Endothelial cell of umbilical vein (primary cell): ENCODE results near the gene CDC14B.
"Not testable (repeated sequence)": the region's sequence is repeated elsewhere in the genome, so short reads cannot be mapped to it uniquely, and the experiment has no call there.

Experiments
- CTCF ChIP-seq, 2 donors: IDR thresholded peaks; 1 replicate in 1 of 2; 2 replicates in 1 of 2; pipeline ENCODE4 v1.5.1; 2011; ENCODE audit warnings: low read length in 2 of 2, mild to moderate bottlenecking in 2 of 2, moderate library complexity in 2 of 2, control low read depth in 1 of 2, inconsistent platforms in 1 of 2, low read depth in 1 of 2; ENCODE audit not compliant: insufficient read depth in 1 of 2; ENCODE audit errors: extremely low read depth in 1 of 2
- GATA2 ChIP-seq: IDR thresholded peaks from 2 replicates; pipeline ENCODE4 v1.7.0; 2011; ENCODE audit warnings: low read depth, mild to moderate bottlenecking, moderate library complexity, mixed read lengths, low read length; ENCODE audit not compliant: insufficient read length, insufficient read depth
- POLR2A ChIP-seq: IDR thresholded peaks from 2 replicates; pipeline ENCODE4 v1.6.1; 2012; ENCODE audit warnings: low read depth, mild to moderate bottlenecking, control low read depth, low read length

DNA sequence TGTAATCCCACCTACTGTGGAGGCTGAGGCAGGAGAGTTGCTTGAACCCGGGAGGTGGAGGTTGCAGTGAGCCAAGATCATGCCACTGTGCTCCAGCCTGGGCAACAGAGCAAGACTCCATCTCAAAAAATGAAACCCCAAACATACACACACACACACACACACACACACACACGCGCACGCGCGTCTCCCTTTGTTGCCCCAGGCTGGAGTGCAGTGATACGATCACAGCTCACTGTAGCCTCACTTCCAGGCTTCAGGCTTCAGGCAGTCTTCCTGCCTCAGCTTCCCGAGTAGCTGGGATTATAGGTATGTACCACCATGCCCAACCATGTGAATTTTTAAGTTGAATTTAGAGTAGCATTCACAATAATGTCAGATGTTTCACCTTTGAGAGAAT, 13.9 kb upstream of the CDC14B start:
- TF ChIP-seq CTCF (IDR thresholded peaks at IDR 0.05; ENCODE audit: extremely low read depth in 1 of 2, insufficient read depth in 1 of 2, low read depth in 1 of 2, low read length in 2 of 2); GATA2; POLR2A: not testable (repeated sequence)
